Measurements from ENCODE around the gene PRR5L.
A peak's percentile ranks its signal among the peaks of the same experiment; 100 is the strongest.

Gene PRR5L

DNA sequence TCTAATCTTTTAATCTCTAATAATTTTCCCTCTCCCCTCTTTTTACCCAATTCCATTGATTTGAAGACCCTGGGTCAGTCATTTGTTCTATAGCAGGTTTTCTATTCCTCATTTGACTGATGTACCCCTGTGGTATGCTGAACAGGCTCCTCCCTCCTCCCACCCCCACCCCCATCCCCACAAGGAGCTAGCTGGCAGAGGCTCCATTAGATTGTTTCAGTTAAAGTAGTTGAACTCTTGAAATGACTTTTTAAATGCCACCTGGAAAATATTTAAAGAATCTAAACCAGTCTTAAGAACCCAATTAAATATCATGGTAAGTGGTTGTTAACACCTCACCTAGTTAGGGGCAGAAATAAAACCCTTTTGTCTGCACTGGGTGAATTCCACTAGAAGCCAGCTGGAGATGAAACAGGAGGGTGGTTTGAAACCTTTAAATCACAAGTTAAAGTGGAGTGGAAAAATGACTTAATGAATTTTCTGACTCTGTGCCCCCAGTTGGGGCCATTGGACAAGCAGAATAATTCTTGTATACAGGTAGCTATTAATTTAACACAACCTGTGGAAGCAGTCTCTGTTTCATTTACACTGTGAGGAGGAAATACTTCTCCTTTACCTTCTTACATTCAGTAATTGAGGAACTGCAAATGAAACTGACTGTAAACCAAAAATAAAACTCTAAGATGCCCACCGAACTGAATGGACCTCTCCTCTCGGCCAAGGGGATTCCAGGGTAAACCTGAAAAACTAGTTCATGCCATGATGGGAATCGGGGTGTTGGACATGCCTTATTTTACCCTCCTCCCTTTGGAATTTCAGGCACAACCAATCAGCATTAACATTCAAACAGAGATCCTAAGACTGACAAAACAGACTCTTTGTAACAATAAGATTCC lies 30.7 kb downstream of the PRR5L start:
- DNase-seq (ENCODE audit: low read depth): no peak

DNA sequence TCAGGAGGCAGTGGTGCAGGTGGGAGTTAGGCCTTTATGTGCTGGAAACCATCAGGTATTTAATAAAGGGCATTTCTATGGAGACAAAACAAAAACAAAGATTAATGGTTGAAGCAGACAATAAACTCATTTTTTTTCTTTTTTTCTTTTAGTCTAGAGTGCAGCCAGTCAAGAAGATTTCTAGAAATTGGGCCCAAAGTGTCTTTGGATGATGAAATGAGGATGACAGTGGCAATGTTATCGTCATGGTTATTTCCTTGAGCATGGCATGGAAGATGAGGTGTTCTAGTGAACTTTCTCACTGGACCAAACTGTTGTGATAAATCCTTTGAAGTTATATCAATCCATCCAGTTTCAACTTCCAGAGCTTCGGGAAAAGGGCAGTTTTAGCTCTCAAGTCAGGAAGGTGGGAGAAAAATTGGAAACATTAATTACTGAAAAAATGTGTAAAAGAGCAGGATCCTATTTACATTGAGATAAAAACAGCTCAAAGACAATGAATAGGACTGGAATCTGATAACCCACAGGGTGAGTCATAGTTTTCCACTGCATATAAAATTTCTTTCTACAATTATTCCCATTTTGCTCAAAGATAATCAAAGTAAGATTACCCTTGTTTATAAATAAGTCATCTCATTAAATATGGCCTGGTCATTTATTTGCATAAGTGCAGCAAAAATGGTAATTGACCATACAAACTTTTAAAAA lies 33.0 kb downstream of the PRR5L start:
- no peak for DNase-seq (ENCODE audit: low read depth)

DNA sequence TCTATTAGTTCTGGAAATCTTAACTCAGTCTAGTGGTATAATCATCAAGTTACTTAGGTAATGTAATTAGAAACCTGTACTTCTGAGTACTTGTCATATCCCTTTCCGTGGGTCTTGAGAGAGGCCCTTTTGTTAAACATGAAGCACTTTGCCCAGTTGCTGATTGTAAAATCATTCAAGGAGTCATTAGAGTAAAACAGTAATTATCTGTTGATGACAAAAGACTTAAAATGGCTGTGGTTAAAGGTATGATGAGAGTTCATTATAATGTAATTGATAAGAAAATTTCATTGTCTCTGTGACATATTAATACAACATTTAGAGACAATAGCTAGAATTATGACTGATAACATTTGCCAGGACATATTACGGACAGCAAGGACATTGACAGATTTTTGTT lies 34.3 kb downstream of the PRR5L start:
- DNase-seq (ENCODE audit: low read depth): no peak

DNA sequence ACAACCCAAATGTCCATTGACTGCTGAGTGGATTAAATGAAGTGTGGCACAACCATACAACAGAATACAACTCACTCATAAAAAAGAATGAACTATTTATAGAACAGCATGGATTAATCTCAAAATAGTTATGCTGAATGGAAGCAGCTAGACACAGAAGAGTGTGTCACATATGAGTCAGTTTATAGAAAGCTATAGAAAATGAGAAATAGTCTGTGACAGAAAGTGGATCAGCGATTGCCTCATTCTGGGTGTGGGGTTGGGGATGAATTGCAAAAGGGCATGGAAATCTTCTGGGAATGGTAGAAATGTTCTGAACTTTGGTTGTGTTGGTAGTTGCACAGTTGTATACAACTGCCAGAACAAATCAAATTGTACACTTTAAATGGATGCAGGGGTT lies 37.4 kb downstream of the PRR5L start:
- no peak for DNase-seq (ENCODE audit: low read depth)

DNA sequence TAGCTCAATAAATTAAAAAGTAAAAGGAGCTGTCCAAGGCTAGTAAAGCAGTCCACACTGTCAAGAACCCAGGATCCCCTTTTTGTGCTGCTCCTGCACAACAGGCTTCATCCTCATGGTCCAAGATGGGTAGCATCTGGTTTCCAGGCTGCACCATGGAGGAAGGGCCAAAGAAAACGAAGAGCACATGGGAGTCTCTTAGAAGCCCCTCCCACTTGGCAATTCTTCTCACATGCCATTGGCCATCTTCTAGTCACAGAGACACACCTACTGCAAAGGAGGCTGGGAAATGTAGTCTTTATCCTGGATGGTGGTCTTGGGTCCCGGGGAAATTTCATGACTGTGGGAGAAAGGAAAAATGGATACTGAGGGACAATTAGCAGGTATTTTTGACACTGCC lies 37.8 kb downstream of the PRR5L start:
- DNase-seq (ENCODE audit: low read depth): no peak

DNA sequence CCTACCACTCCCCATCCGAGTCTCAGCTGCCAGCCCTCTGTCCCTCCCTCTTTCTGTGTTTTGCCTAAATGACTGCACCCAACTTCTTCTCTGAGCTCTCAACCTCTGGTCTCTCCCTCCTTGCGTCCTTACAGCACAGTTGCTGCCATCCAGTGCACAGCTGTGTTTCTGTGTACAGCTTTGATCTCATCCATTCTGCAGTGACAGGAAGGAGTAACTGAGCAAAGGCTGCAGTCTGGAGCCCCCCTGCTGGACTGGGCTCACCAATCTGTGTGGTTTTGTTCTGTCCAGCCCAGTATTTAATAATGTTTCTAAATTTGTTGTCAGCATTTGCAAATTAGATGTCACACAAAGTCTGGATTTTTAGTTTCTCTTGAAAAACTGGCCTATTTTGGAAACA lies 43.8 kb downstream of the PRR5L start:
- no peak for DNase-seq (ENCODE audit: low read depth)

DNA sequence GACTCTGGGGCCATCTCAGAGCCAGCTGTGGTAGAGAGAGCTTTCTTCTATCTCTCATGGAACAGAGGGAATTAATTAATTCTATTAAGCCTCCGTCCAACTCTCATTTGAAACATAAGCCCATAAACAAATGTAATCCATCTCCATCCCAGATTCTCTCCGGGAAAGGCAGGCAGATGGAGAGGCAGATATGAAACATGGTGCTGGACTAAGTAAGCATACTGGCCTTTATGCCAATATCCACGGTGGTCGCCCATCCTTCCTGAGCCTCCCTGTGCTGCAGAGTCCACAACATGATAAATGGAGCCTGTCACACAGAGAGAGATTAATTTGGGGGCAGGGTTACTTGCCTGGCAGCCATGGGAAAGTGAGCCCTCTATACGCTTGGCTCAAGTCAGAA lies 44.8 kb downstream of the PRR5L start:
- no peak for DNase-seq (ENCODE audit: low read depth)

DNA sequence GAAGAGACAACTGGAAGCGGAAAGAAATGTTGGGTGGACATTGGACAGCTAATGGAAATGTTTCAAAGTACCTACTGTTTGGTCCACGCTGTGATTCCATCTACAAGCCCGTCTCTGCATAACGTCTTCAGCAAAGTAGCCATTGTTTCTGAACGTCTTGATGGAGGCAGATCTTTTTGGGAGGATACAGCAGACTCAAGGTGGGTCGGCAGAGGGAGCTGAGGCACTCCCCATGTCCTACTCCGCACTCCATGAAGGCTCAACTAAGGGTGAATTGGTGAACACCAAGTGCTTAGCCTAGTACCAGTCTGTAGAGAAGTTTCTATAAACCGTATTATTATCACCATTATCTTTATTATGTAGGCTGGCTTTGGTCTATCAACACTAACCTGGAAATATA lies 45.8 kb downstream of the PRR5L start:
- no peak for DNase-seq (ENCODE audit: low read depth)

DNA sequence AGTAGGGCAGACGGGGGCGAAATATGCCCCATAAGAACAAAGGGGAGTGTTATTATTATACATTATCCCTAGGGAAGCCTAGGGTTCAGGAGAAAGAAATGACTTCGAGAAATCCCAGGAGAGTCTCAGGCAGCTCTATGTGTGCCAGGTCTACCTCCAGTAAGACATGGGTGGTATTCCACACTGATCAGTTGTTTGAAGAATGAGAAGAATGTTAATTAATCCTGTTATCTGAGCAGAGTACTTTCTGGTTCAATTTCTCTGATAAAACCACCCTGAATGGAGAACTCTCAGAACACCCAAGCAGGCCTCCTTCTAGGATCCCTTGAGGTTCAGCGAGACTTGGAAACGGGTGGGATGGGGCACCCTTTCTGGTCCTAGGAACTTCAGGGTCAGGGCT lies 46.2 kb downstream of the PRR5L start:
- DNase-seq (ENCODE audit: low read depth): no peak

DNA sequence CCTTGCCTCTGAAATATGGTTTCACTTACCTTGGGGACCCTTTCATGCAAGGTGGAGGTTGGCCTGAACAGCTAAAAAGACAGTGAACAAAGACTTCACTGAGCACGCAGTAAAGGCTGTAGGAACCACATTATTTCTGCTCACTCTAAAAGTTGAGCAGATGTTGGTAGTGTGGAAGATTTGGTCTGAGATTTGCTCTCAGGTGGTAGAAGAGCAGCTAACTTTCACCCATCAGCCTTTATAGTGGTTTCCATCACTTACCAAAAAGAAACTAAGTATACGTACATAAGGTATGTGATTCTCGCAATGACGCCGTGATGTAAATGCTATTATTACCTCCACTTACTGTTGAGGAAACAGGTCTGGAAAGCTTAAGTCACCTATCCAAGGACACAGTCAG lies 47.3 kb downstream of the PRR5L start:
- DNase-seq (ENCODE audit: low read depth): no peak

DNA sequence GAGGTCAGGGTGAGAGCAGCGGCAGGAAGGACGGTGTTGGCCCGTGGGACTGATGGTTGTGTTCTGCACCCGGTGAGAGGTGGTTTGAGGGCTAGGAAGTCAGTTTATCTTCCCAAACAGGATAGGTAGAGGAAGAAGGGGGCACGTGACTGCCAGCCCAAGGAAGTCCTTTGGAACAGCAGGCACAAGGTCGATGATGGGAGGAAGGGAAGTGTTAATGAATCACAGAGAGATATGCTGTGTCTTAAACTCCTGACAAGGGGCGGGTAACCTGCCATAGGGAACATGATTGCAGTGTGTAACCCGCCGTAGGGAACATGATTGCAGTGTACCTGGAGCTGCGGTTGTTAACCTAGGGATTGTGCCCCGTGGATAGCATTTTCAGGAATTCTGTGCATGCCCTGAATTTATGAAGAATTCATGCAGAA lies 49.0 kb downstream of the PRR5L start:
- DNase-seq (ENCODE audit: low read depth): no peak

DNA sequence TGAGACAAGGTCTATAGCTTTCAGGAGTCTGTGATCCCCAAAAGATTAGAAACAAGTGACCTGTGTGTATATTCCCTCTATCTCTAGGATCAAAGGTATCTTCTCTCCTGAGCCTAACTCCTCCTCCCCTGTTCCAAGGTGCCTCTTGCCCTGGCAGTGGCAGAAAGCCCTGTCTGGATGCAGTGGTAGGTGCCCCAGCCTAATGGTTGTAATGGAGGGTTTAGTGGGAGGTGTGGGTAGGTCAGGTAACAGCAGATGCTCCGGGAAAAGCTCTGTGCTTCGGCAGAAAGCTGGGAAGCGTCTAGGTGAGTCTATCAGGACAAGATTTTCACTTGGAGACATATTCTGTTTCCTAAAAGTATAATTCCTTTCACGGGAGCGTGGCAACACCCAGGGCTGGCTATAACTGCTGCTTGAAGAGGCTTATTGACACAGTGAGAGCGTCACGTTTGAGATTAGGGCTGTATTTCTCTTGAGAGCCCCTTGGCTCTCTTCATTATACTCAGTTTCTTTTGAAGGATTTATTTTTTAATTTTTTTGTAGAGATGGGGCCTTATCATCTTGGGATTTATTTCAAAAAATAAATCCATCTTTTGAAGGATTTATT lies 49.5 kb downstream of the PRR5L start:
- DNase-seq (ENCODE audit: low read depth): no peak

DNA sequence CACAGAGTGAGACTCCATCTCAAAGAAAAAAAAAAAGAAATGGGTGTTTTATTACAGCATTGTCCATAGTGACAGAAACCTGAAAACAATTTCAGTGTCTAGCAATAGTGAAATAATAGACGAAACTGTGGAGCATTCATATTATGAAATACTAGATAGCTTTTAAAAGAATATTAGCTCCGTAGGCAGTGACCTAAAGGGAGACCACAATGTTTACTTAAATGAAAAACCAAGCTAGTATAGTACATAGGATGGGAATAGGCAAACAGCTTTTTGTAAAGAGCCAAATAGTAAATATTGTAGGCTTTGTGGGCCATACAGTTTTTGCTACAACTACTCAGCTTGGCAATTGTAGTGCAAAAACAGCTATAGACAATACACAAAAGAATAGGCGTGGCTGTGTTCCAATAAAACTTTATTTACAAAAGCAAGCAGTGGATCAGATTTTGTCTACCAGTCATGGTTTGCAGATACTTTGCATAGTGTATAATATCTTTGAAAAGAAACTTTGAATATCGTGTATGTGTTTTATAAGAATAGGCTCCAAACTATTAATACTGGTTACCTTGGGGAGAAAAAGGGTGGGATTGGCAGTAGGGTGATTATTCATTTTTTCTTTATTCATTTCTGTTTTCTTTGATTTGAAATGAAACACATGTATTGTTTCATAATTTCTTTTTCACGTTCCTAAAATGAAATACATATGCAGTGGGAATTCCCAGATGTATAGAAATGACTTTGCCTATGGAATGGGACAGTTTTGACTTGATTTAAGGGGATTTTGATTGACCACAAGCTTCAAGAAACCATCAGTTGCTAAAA lies 50.7 kb downstream of the PRR5L start:
- no peak for DNase-seq (ENCODE audit: low read depth)

DNA sequence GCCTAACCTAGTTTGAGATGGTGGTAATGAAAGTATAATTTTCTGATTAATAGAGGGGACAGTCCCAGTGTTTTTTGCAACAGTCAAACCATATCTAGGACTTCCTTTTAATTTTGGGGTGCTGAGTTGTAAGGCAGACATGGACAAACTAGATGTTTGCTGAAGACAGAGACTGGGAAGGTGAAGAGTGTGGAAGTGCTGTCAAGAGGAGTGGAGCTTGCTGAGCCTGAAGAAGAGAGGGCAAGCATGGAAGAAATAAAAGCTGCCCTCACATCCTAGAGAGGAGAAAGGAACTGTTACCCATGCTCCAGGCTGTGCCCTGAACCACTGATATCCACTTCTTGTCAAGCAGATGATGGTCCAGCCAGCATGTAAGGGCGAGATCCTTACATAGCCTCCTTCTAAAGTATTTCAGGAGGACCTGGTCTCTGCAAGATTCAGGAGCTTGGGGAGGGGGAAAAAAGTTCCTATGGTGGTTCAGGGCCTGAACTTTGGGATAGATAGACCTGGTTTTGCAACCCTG lies 51.4 kb downstream of the PRR5L start:
- DNase-seq (ENCODE audit: low read depth): no peak

DNA sequence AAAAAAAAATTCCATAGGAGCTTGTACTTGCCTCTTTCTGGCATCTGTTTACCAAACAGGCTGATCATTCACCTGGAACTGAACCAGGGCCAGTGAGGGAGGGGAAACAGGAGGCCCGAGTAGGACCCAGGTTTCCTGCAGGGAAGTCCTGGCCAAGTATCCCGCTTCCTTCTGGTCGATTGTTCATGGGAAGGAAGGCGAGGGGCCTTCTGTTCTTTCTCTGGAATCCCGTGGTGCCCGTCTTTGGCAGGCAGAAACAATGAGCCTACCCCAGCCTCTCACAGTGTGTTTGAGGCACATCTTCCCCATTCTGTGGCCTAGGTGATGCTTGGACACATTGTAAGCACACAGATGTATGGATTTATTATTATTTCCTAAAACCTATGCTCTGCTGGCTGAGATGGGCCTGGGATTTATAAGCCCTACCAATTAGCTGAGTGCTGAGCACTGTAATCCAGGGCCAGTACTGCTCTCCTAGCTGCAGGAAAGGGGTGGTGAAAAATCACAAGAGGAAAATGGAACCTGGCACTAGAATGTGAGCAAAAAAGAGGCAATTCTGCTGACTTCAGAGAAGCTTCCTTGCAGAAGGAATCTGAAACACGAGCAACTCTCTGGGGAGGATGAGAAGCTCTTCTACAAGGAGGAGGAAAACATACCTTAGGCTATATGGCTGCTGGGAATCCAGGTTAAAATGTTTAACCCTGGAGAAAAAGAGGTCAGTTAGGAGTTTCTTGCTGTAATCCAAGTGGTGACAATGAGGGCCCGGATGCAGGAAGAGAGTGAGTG lies 53.5 kb downstream of the PRR5L start:
- no peak for DNase-seq (ENCODE audit: low read depth)

DNA sequence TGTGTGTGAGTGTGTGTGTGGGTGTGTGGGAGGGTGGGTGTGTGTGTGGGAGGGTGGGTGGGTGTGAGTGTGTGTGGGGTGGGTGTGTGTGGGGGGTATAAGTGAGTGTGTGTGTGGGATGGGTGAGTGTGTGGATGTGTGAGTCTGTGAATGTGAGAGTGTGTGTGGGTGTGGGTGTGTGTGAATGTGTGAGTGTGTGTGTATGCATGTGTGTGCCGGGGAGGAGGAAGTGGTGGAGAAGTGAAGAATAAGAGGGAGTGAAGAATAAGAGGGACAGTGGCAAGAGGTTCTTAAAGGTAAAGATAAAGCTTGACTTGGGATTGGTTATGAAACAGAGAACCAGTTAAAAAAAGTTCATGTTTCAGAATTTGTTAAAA lies 54.0 kb downstream of the PRR5L start:
- DNase-seq (ENCODE audit: low read depth): no peak

DNA sequence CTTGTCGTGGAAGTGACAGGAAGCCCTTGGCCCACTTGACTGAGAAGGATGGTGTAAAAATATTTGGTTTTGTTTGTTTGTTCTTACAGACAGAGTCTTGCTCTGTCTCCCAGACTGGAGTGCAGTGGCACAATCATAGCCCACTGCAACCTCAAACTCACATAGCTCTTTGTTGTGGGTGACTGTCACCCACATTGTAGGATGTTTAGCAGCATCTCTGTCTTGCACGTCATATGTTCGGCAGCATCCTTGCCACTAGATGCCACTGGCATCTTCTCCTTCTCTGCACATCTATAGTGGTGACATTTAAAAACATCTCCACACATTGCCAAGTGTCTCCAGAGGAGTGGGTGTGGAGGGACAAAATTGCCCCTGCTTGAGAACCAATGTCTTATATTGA lies 56.8 kb downstream of the PRR5L start:
- DNase-seq (ENCODE audit: low read depth): peak; percentile 39

DNA sequence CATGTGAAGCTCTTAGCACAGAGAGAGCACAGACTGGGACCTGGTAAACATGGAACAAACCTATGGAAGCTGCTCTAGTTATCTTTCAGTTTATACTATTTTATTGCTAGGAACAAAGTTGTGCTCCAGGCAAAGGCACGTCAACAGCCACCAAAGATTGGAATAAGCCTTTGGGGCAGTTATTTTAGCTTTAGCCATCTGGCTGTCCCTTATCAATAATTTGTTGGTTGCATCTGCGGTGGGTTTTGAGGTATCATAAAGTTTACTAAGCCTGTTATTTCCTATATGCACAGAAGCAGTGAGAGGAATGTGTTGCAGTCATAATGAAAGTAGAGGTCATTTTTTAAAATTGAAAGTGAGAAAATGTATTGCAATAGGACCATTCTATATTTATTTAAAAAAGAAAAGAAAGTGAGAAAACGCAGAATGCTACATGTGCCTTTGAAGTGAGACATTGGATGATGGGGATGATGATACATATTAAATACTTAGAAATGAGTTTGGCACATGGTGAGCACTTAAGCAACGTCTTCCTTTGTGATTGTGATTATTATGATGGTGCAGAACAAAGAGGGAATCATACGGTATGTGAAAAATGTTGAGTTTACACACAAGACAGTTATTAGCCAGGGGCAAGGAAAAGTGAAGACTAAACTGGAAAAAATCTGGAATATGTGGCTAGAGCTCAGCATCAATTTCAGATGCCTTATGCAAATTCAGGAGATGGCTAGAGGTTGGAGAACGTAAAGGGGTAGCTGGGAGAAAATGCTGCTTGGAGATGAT lies 58.3 kb downstream of the PRR5L start:
- no peak for DNase-seq (ENCODE audit: low read depth)

DNA sequence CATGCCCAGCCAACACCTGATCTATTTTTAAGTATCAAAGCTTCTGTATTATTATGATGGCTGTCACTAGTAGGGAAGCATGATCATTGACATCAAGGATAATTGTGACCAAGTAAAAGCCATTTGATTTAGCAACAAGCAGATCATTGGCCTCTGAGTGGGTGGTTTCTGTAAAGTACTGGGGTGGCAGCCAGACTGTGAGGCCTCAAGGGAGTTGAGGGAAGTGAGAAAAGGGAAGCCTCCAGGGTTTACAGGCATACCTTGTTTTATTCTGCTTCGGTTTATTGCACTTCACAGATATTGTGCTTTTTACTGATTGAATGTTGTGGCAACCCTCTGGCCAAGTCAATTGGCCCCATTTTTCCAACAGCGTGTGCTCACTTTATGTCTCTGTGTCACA lies 60.1 kb downstream of the PRR5L start:
- no peak for DNase-seq (ENCODE audit: low read depth)

DNA sequence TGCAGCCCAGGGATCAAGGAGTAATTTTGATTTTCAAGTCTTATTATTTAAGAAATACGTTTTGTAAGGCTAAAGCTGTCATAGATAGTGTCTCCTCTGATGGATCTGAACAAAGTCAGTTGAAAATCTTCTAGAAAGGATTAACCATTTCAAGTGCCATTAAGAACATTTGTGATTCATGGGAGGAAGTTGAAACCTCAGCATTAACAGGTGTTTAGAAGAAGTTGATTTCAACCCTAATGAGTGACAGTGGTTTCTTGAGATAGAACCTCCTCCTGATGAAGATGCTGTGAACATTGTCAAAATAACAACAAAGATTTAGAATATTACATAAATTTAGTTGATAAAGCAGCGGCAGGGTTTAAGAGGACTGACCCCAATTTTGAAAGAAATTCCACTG lies 61.7 kb downstream of the PRR5L start:
- no peak for DNase-seq (ENCODE audit: low read depth)

All from stimulated activated CD8-positive, alpha-beta memory T cell treated with anti-CD3 and anti-CD28 coated beads, Interleukin-12 subunit alpha, Interleukin-12 subunit beta, amount 100 ng/mL, for 1 hour (primary cell).